HepG2 (cell line): ENCODE data around the gene STX12. TPM values are rescaled to one million over a fixed set of nuclear protein-coding genes. Genes with fewer than 3 reads are reported as not detected.

Experiments used
- ARNTL ChIP-seq: sonication (generic); formaldehyde crosslinking; IDR thresholded peaks from 2 replicates; pipeline ENCODE4 v1.4.0; 2020; ENCODE audit warnings: mild to moderate bottlenecking, missing genetic modification reagents
- CENPBD1 ChIP-seq: sonication (generic); formaldehyde crosslinking; IDR thresholded peaks from 2 replicates; pipeline ENCODE4 v1.8.0; 2022; ENCODE audit warnings: missing genetic modification reagents, low read depth, mild to moderate bottlenecking, borderline replicate concordance
- DR1 ChIP-seq: sonication (generic); formaldehyde crosslinking; IDR thresholded peaks from 2 replicates; pipeline ENCODE4 v1.8.0; 2021; ENCODE audit warnings: mild to moderate bottlenecking, missing genetic modification reagents, inconsistent platforms
- POGK ChIP-seq: sonication (generic); formaldehyde crosslinking; conservative IDR thresholded peaks from 2 replicates; pipeline ENCODE4 v1.8.0; 2022; ENCODE audit warnings: mild to moderate bottlenecking, moderate library complexity, missing genetic modification reagents
- PREB ChIP-seq: sonication (generic); formaldehyde crosslinking; IDR thresholded peaks from 2 replicates; pipeline ENCODE4 v1.4.0; 2020; ENCODE audit warnings: missing genetic modification reagents
- RNF2 ChIP-seq: fragments of 450-650 bp; conservative IDR thresholded peaks from 2 replicates; pipeline ENCODE4 v1.6.1; 2016; ENCODE audit warnings: low read depth
- SKI ChIP-seq: fragments of 450-650 bp; IDR thresholded peaks from one replicate; pipeline ENCODE4 v1.6.1; 2018; ENCODE audit warnings: mild to moderate bottlenecking; ENCODE audit not compliant: partially characterized antibody
- SP5 ChIP-seq: IDR thresholded peaks from 2 replicates; pipeline ENCODE4 v1.6.1; 2016; ENCODE audit warnings: low read depth, borderline replicate concordance
- TARDBP ChIP-seq: sonication (generic); formaldehyde crosslinking; IDR thresholded peaks from 2 replicates; pipeline ENCODE4 v1.8.0; 2022; ENCODE audit warnings: mild to moderate bottlenecking, missing genetic modification reagents
- THYN1 ChIP-seq: sonication (generic); formaldehyde crosslinking; IDR thresholded peaks from 2 replicates; pipeline ENCODE4 v1.8.1; 2023; ENCODE audit warnings: low read depth, mild to moderate bottlenecking, moderate library complexity, missing genetic modification reagents, borderline replicate concordance
- ZFP37 ChIP-seq: sonication (generic); formaldehyde crosslinking; IDR thresholded peaks from 2 replicates; pipeline ENCODE4 v1.4.0; 2020; ENCODE audit warnings: missing genetic modification reagents, borderline replicate concordance
- ZFP41 ChIP-seq: sonication (generic); formaldehyde crosslinking; IDR thresholded peaks from 2 replicates; pipeline ENCODE4 v1.4.0; 2020; ENCODE audit warnings: mild to moderate bottlenecking, missing genetic modification reagents, borderline replicate concordance
- ZNF136 ChIP-seq: sonication (generic); formaldehyde crosslinking; IDR thresholded peaks from 2 replicates; pipeline ENCODE4 v1.8.1; 2022; ENCODE audit warnings: low read depth, mild to moderate bottlenecking, moderate library complexity, missing genetic modification reagents
- ZNF256 ChIP-seq: sonication (generic); formaldehyde crosslinking; conservative IDR thresholded peaks from 2 replicates; pipeline ENCODE4 v1.4.0; 2020; ENCODE audit warnings: missing genetic modification reagents
- ZNF501 ChIP-seq: sonication (generic); formaldehyde crosslinking; IDR thresholded peaks from 2 replicates; pipeline ENCODE4 v1.5.1; 2020; ENCODE audit warnings: mild to moderate bottlenecking, moderate library complexity, missing genetic modification reagents
- ZNF546 ChIP-seq: sonication (generic); formaldehyde crosslinking; conservative IDR thresholded peaks from 2 replicates; pipeline ENCODE4 v1.8.1; 2023; ENCODE audit warnings: mild to moderate bottlenecking, missing genetic modification reagents
- ZNF549 ChIP-seq: sonication (generic); formaldehyde crosslinking; IDR thresholded peaks from 2 replicates; pipeline ENCODE4 v1.5.0; 2020; ENCODE audit warnings: missing genetic modification reagents
- ZNF609 ChIP-seq: sonication (generic); formaldehyde crosslinking; IDR thresholded peaks from 2 replicates; pipeline ENCODE4 v1.4.0; 2020; ENCODE audit warnings: mild to moderate bottlenecking, missing genetic modification reagents, borderline replicate concordance
- ZNF704 ChIP-seq: sonication (generic); formaldehyde crosslinking; IDR thresholded peaks from 2 replicates; pipeline ENCODE4 v1.8.1; 2023; ENCODE audit warnings: mild to moderate bottlenecking, inconsistent platforms, moderate library complexity, missing genetic modification reagents, borderline replicate concordance
- polyA plus RNA-seq, 8 experiments: library from polyadenylated mRNA; depleted of rRNA in 3 of 8; stranded (reverse) in 7 of 8; unstranded in 1 of 8; fragments of >200 nt; fragmentation: Illumina TruSeq in 4 of 8; extraction: Trizol in 4 of 8; gene quantifications; 2 replicates each; pipeline versions ENCODE4 v1.2.1 to v1.2.3, GENCODE V29; 2011 to 2016; ENCODE audit warnings: low read depth in 4 of 8, missing spikeins in 1 of 8, mixed read lengths in 1 of 8; ENCODE audit not compliant: insufficient read depth in 1 of 8
- total RNA-seq, 5 experiments: library from RNA; depleted of rRNA; stranded (reverse); fragments of >200 nt; fragmentation: Illumina TruSeq; extraction: Trizol; gene quantifications; 2 replicates each; pipeline ENCODE4 v1.2.3, GENCODE V29; 2016; ENCODE audit warnings: low read depth in 1 of 5

The STX12 gene
- total and polyA plus RNA-seq, 2 of the 13 experiments (the other 11 are each of a cell fraction or from before 2014, with no cell fraction given) = 9.0 to 19.7 TPM

GRCh38 chr1:27858072-27858948 lies 85.3 kb downstream of the STX12 start (continued):
- TF ChIP-seq SKI = no peak
- no peak for TF ChIP-seq ZNF136 (CRISPR knock-in tag)
- no peak for TF ChIP-seq THYN1 (CRISPR knock-in tag)
- no peak for TF ChIP-seq ZNF549 (CRISPR knock-in tag)
- no peak for TF ChIP-seq ZNF256 (CRISPR knock-in tag)
- 0 out of 2 replicates have a peak, but pooled peaks have one; percentile 20 for TF ChIP-seq POGK (CRISPR knock-in tag)
- TF ChIP-seq ZNF609 (CRISPR knock-in tag) = no peak
- TF ChIP-seq DR1 = no peak
- no peak for TF ChIP-seq ZNF546 (CRISPR knock-in tag)
- no peak for TF ChIP-seq ZFP41
- TF ChIP-seq TARDBP (CRISPR knock-in tag) = no peak
- TF ChIP-seq ZFP37 (CRISPR knock-in tag) = no peak
- no peak for TF ChIP-seq RNF2
- TF ChIP-seq ZNF501 (CRISPR knock-in tag) = peak; percentile 28; the same call in 1 of the 2 replicates
- no peak for TF ChIP-seq CENPBD1 (CRISPR knock-in tag)
- TF ChIP-seq SP5 (CRISPR knock-in tag) = no peak
- TF ChIP-seq ZNF704 (CRISPR knock-in tag) = no peak
- no peak for TF ChIP-seq PREB (CRISPR knock-in tag)
- TF ChIP-seq ARNTL (CRISPR knock-in tag) = no peak
